HG03095 (cell line): ENCODE measurements around the gene EPB41L1.

Source experiments
- ATAC-seq: cut with Tn5 transposase; IDR thresholded peaks from one replicate; pipeline ENCODE4 v1.9.1; 2021; ENCODE audit warnings: moderate library complexity; ENCODE audit not compliant: unreplicated experiment

The EPB41L1 gene

DNA sequence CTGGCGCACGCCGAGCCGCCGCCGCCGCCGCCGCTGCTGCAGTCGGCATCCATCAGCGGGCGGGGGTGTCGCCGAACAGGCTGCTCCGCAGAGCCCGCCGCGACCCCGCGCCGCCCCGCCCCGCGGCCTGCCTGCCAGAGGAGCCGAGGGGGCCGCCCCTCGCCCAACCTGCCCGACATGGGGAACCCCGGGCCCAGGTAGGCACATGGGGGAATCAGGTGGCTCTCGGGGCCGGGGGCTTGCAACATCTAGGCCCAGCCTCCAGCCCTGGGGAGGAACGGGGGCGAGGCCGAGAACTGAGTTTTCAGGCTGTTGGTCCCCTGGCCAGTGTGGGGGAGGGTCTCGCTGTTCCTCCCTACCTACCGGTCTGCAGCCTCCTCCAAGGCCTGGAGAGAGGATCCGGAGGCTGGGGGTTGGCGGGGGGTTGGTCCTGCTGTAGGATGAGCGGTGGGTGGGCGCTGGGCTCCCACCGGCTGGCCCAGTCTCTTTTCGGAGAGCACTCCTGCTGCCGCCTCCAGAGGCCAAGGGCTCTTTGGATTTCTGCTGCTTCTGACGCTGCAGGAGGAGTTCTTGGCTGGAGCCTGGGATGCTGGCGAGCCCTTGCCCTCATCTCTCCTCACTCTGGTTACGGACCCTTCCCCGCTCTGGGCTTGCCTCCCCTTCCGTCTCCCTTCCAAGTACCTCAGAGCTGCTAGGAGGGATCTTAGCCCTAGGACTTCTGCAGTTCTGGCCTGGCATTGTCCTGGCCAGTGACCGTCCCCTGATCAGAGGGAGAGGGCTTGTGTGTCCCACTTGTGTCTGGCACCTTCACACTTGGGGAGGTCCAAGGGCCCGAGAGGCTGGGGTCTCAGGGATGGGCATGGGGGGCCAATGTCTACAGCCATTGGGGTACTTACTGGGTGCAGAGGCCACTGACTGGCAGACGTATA, at the start of gene EPB41L1:
Gene EPB41L1 (plus strand): TSS at position 41 of the 929 bp plus-strand sequence. CDS start 19,038 bp downstream, outside the sequence.
- ATAC-seq: no peak

DNA sequence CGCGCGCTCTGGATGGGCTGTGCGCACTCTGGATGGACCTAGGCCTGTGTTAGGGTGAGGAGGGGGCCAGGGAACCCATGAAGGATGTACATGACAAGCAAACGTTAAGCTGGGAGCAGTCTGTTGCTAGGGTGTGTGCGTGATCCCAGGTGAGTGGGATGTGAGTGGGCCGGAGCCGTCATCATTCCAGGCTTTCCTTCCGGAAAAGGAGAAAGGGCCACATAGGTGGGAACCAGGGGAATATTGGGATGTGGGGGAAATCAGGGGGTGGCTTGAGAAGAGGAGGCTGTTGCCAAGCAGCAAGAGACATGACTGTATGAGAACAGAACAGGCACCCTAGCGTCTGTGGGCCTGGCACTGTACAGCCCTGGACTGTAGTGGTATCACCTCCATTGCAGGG, 49.7 kb upstream of the EPB41L1 start:
- ATAC-seq: no peak

DNA sequence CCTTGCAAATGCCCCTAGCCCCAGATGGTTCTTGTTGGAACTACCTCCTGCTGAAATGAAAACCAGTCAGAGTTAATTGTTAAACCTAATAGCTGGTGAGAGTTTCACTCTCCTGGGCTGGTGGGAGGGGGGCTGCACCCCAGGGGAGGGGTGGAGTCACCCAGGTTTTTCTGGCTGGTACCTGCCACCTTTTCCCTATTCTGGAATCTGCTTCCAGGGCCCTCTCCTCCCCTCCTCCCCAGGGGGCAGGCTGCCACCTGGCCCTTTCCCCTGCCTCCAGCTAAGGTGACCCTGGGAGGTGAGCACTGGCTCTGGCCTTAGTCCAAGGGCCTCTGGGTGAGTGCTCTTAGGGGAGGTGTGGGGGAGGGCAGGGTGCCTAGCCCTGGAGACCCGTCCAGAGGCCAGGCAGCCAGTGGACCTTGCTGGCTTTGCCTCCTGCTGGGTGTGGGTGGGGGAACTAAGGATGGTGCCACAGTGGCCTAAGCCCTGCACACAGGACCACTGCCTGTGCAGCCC, 48.8 kb upstream of the EPB41L1 start:
- no peak for ATAC-seq

DNA sequence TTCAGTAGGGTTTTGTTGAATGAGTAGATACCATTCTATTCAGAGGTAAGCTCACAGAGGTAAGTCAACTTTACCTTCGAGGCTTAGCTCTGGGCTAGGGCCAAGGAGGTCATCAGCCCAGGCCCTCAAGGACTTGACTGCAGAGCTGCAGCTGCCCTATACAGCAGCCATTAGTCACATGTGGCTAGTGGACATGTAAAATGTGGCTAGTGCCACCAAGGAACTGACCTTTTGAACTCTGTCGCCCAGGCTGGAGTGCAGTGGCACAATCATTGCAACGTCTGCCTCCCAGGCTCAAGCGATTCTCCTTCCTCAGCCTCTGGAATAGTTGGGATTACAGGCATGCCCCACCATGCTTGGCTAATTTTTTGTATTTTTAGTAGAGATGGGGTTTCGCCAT, 47.9 kb upstream of the EPB41L1 start:
- no peak for ATAC-seq

DNA sequence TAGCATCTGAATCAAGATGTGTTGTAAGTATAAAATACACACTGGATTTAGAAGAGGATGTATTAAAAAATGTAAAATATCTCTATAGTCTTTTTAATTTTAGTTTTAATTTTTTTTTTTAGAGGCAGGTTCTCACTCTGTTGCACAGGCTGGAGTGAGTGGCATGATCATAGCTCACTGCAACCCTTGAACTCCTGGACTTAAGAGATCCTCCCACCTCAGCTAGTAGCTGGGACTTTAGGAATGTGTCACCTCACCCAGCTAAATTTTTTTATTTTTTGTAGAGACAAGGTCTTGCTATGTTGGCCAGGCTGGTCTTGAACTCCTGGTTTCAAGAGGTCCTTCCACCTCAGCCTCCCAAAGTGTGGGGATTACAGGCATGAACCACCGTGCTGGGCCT, 46.7 kb upstream of the EPB41L1 start:
- no peak for ATAC-seq

DNA sequence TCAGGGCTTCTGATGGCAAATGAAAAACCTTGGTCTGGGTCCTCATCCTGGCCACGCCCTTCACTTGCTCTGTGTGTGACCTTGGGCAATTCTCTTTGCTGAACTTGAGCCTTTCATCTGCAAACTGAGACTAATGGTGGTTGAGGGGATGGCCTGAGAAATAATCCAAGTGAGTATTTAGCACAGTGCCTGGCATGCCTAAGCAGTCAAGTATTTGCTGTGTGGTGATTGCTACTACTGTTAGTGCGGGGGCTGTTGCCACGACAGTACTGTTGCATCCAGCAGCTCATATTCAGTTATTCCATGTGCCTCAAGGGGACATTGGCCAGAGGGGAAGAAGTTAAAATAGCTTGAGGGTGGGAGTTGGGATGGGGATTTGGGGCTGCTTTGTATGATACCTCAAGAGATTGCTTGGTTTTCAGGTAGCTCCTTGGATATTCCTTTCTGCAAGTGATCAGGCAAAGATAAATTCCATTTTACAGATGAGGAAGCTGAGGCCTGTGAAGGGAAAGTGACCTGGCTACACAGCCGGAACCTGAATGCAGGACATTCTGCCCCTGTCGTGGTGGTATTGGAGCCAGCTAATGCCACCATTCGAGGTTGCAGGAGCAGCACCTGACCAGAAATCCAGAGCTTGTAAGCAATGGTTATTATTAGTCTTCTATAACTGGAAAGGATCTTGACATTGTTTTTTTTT, 45.1 kb upstream of the EPB41L1 start:
- no peak for ATAC-seq

DNA sequence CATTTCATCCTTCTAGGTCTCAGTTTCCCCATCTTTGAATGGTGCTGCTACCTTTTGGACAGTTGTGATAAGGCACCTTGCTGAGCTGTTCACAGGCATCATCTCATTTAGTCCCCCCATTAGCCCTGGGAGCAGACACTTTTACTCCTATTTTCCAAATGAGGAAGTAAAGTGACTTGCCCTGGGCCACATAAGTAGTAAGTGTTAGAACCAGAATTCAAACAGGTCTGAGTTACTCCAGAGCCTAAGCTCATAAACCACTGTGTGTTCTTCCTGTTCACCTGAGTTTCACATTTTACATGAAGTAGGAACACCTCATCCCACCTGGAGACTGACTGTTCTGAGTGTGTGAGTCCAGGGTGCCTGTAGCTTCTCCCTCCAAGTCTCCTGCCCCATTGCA, 43.5 kb upstream of the EPB41L1 start:
- no peak for ATAC-seq

DNA sequence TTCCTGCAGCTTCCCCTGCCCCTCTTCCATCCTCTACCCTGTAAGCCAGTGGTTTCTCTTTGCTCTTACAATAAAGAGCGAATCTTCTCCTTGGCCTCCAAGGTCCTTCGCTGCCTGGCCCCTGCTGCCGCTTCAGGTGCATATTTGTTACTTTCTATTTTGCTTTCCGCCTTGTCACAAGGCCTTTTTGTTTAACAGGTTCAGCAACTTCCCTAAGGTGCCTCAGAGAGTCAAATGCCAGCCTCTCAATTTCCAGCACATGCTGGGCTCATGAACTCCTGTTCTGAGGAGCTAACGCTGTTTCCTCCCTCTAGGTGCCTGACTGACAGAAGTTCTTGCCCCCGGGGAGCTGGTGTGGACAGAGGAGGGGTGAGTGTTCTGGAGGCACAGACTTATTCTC, 42.4 kb upstream of the EPB41L1 start:
- no peak for ATAC-seq

DNA sequence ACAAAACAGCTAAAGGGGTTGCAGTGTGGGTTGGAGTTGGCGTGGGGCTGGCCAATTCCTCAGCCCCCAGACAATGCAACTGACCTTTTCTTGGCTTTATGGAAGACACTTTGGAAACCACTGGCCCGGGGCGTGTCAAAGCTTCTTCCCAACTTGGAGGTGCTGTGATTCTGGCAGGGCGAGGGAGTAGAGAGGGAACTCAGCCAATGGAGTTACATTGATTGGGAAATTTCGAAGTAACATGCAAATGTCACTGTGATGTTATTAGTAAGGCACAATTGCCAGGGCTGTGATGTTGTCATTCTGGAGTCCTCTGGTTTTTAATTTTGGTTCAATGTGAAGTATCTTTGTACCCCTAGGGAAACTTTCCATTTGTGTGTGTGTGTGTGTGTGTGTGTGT, 41.5 kb upstream of the EPB41L1 start:
- no peak for ATAC-seq

DNA sequence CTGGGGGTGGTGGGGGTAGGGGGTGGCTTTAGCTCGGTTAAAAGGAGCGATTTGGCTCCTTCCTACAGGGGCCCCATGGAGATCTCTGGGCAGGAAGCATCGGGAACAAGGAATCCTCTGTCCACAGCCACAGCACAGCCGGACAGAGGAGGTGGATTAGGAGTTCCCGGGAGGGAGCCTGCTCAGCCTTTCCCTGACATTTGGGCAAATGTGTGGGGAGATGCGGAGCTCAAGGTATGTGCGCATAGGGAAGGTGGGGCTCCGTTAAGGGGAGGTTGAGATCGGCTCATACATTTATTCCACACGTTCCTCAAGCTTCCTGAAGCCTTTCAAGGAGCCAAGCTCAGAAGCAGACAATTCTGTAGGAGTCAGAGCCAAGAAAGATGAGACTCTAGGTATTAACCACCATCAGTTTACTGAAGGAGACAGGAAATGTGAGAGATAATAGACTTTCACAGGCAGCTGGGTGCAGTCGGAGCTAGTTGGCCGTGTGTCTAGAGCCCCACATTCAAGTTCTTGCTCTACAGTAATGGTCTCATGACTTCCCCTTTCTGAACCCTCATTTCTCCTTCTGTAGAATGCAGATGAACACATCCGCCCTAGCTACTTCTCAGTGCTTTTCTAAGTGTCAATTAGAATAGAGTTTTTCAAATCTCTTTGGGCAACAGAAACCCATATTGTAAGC, 40.8 kb upstream of the EPB41L1 start:
- ATAC-seq: peak; percentile 65

DNA sequence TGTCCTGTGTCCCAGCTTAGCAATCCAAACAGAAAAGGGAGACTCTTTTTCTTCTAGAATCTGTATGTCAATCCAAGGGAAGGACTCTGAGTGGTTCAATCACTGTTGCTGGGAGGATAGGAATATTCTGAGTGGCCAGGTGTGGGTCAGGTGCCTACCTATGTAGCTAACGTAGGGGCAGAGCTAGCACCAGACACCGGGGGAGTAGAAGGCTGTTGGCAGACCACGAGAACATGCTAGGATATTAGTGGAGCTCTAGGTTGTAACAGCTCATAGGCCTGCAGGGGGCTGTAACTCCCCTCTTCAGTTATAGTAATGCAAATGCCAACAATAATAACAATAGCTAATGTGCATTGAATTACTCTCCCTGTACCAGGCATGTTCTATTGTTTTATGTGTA, 39.8 kb upstream of the EPB41L1 start:
- ATAC-seq: no peak

DNA sequence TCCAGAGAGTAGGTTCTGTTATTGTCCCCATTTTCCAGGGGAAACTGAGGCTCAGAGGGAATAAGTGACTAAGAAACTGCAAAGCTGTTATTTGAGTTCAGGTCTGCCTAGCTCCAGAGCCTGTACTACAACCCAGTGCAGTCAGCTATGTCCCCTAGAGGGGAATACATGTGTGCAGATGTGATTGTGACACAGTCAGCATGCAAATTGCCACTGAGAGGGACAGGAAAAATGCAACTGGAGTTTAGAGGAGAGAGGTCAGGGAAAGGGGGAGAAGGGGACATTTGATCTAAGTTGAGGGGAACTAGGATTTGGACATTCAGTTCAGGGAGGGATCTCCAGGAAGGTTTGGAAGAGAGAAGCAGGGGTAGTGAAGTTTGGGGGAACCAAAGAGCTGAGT, 38.6 kb upstream of the EPB41L1 start:
- no peak for ATAC-seq

DNA sequence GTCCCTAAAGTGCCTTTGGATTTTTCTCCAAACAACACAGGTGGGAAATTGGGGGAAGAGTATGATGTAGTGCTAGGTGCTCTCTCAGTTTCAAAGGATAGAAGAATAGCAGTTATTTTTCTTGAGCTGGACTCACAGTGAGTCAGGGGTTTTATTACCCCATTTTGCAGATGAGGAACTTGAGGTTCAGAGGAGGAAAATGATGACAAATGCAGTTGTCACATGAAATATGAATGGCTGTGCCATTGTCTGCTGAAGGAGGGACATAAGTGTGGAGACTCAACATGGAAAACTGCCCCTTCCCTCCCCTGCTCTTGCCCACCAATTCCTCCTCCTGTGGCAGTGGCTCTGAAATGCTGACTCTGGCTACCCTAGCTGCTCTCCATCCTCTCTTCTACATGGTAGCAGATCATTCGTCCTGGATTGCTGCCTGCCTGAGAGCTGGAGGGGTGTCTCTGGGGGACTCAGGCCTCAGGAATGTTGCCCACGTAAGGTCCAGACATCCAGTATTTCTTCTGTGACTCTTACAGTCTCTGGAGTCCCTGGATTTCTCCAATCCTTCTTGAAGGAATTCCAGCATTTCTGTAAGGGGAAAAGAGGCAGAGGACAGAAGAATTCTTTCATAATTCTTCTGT, 37.6 kb upstream of the EPB41L1 start:
- ATAC-seq: no peak

DNA sequence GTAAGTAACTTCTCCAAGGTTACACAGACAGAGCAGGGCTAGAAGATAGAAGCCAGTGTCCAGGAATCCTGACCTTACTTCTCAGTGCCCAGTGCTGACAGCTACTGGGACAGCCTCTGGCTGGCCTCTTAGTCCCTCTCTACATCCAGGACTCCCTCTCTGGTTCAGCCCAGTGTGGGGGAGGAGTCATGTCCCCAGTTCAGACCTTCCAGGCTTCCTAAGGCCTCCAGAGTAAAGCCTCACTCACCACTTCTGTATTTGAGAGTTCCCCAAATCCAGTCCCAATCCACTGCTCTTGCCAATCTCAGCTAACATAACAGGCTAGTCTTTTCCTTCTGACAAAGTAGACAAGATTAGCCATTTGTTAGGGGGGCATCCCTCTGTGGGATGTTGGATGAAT, 36.9 kb upstream of the EPB41L1 start:
- ATAC-seq: no peak

DNA sequence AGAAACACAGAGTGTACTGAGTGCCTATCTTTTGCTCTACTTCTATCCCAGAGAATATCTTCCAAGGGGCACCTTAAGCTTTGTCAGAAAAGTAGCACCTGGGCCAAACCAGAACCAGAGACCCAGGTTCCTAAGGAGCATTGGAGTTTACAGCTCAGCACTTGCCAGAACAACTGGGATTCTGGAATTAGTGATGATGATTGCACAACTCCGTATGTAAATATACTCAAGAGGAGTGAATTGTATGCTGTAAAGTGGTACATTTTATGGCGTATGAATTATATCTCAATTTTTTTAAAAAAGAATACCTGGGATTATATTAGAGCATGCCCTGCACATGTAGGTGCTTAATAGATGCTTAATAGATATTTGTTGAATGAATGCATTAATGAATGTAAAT, 36.2 kb upstream of the EPB41L1 start:
- no peak for ATAC-seq

DNA sequence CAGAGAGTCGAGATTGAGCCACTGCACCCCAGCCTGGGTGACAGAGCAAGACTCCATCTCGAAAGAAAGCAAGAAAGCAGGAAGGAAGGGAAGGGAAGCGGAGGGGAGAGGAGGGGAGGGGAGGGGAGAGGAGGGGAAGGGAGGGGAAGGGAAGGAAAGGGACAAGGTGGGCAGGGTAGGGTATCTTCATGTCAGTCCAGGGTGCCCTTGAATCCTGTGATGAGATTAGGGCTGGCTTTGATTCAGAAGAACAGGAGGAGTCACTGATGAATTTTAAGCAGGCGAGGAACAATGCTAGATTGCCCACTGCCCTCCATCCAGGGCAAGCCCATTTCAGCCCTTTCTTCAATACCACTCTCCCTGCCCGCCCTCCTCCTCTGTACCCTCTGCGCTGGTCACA, 35.0 kb upstream of the EPB41L1 start:
- no peak for ATAC-seq

DNA sequence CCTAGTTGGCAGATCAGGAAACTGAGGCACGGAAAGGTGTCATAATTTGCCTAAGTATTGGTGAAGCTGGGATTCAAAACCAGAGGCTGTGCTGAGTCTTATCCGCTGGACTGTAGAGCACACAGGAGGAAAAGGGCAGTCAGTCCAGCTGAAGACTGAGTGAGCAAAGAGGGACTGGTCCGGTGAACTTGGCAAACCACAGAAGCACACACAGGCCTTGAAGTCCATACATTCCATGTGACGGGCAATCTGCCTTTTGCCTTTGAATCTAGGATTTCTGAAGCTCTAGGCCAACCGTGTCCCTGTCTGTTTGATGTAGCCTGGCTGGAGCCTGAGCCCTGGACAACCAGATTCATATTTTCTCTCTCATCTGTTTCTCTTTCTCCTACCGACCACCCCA, 34.3 kb upstream of the EPB41L1 start:
- no peak for ATAC-seq

DNA sequence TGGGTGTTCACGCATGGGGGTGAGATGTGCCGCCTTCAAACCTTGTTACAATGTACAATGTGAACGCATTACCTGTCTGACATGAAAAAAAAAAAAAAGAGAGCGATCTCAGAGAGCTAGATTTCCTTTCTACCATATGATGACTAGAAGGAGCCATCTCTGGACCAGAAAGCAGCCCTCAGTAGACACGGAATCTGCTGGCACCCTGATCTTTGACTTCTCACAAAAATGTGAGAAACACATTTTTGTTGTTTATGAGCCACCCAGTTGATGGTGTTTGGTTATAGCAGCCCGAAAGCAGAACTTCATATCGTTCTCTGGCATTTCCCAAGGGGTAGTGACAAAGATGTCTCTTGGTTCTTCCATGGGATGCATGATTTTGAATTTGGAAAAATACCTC, 33.5 kb upstream of the EPB41L1 start:
- ATAC-seq: no peak

DNA sequence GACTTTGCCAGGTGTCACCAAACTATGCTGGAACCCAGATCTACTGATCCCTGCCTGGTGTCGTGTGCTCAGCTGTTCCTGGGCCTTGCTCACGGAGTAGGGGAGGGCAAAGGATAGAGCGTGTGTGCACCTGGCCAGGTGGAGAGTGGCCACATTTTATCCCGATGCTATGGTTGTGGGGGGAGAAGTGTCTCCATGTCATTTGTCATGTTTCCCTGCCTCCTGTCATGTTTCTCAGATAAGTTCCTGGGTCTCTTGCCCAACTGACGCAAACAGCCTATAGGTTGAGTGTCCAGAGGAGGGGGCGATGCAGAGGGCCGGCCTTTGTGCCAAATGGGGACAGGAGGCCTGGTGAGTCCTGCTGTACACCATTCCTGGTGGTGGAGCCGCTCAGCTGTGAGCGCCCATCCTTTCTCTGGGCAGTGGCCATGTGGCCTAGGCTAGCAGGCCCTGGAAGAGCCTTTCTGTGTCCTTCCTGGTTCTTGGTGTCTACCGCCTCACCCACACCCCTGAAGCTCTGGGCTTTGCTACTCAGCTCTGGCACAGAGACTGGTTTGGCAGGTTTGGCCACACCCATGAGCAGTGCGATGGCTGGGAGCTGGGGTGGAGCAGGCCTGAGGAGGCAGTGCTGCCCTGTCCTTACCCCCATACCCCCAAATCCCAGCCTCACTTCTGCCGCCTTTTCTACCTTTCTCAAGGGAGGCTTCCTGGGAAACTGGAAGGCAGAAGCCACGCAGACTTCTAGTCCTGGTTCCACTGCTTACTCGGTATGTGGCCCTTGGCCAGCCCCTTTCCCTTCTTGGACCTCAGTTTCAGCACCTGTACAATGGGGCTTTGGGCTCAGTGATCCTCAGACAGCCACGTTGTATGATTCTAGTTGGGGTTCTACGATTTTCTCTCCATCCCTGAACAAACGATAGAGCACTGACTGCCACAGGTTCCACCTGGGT, 32.3 kb upstream of the EPB41L1 start:
- ATAC-seq: no peak

DNA sequence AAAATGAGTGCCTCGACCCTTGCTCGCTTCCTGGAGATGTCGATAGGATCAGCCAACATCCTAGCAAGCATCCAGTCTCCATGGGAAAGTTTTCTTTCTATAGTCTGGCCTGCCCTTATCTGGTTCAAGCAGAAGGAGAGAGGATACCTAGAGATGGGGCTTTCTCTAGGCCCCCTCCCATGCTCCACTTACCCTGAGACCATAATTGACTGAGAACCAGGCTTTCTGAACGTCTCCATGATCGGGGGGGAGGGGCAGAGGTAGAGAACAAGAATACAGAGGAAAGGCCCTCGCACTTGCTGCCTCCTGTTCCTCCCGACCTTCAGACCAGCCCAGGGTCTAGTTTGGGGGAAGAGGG, 31.6 kb upstream of the EPB41L1 start:
- no peak for ATAC-seq
